ENCODE measurements around the gene ZNF346. TPM values are rescaled to one million over a fixed set of nuclear protein-coding genes. Genes with fewer than 3 reads are reported as not detected.

Gene ZNF346
- total RNA-seq, 1 donor from 2014 or later = 13.9 TPM

DNA sequence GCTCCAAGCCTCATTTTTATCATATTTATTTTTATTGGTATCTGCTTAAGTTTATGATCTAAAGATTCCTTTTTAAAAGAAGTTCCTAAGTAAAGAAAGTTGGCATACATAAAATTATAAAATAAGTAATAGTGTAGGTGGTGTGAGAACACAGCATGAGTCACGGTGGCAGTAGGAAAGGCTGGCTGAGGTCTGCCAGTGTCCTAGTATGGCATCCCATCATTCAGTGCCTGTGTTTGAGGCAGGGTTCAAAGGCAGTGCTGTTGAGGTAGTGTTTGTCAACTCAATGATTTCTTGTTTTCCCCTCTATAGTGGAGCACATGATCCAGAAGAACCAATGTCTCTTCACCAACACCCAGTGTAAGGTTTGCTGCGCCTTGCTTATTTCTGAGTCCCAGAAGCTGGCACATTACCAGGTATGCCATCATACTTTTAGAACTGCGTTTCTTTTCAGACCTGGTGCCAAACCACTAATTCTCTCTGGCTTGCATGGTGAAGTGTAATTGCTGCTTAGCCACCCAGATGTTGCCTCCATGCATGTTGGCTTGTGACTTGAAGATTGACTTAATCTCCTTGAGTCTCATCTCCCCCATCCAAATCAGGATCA is 18.4 kb downstream of the ZNF346 start:
- Histone ChIP-seq H3K36me3 (peaks cover 43% of the 10 kb centered on the region), H3K4me1 (no peaks in the 10 kb centered on the region)

DNA sequence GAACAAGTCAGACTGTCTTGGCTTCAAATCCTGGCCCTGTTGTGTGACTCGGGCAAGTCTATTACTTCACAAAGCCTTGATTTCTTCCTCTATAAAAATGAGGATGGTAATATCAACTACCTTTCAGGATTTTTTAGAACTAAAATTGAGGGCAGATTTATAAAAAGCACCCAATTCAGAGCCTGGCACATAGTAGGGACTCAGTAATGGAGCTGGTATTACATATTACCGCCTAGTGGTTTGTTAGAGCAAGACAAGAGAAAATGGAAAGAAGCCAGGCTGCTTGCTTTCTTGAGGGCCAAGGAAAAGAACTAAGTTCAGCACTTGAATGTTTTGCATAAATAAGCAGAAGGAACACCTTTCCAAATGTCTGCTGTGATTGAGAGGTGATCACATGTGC is 19.4 kb downstream of the ZNF346 start:
- H3K4me3 ChIP-seq = no peak overlapping the region
- no peak overlapping the region for H3K27ac ChIP-seq
- intact Hi-C loops (cut with DNase I) = no loop called here
- H3K27me3 ChIP-seq (ENCODE audit: low read depth) = no peaks in the 10 kb centered on the region
- no peaks in the 10 kb centered on the region for H3K9me3 ChIP-seq
- TF ChIP-seq, protein P1, sequence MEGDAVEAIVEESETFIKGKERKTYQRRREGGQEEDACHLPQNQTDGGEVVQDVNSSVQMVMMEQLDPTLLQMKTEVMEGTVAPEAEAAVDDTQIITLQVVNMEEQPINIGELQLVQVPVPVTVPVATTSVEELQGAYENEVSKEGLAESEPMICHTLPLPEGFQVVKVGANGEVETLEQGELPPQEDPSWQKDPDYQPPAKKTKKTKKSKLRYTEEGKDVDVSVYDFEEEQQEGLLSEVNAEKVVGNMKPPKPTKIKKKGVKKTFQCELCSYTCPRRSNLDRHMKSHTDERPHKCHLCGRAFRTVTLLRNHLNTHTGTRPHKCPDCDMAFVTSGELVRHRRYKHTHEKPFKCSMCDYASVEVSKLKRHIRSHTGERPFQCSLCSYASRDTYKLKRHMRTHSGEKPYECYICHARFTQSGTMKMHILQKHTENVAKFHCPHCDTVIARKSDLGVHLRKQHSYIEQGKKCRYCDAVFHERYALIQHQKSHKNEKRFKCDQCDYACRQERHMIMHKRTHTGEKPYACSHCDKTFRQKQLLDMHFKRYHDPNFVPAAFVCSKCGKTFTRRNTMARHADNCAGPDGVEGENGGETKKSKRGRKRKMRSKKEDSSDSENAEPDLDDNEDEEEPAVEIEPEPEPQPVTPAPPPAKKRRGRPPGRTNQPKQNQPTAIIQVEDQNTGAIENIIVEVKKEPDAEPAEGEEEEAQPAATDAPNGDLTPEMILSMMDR (IDR thresholded peaks at IDR 0.05) = no peak
- H3K36me3 ChIP-seq = peaks cover 43% of the 10 kb centered on the region
- no peak for DNase-seq
- no peak for ATAC-seq
- H3K4me1 ChIP-seq = no peaks in the 10 kb centered on the region

More for the DNA sequence above, 18.4 kb downstream of the ZNF346 start:
- no peak overlapping the region for H3K4me3 ChIP-seq
- no peaks in the 10 kb centered on the region for H3K27me3 ChIP-seq (ENCODE audit: low read depth)
- no peaks in the 10 kb centered on the region for H3K9me3 ChIP-seq
- TF ChIP-seq, protein P1 (IDR thresholded peaks at IDR 0.05) = no peak
- intact Hi-C loops (cut with DNase I) = no loop called here
- H3K27ac ChIP-seq = no peak overlapping the region
- no peak for DNase-seq
- ATAC-seq = no peak

DNA sequence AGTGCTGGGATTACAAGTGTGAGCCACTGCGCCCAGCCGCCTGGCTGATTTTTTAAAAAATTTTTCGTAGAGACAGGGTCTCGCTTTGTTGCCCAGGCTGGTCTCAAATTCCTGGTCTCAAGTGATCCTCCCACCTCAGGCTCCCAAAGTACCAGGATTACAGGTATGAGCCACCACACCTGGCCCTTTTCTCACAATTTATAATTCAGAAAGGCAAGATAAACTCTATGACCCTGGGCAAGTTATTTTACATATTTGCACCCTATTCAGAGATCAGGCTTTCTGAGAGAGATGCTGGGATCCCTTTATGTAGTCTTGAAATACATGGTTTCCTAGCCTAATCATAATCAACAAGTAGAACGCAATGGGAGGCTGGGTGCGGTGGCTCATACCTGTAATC is 20.6 kb downstream of the ZNF346 start:
- Histone ChIP-seq H3K27me3 (ENCODE audit: low read depth) (no peaks in the 10 kb centered on the region), H3K9me3 (no peaks in the 10 kb centered on the region), H3K4me3 (no peak overlapping the region), H3K36me3 (peaks cover 54% of the 10 kb centered on the region), H3K4me1 (no peaks in the 10 kb centered on the region), H3K27ac (no peak overlapping the region)
- DNase-seq (no peak), ATAC-seq (no peak)
- TF ChIP-seq, protein P1 (IDR thresholded peaks at IDR 0.05) = no peak
- intact Hi-C loops (cut with DNase I) = no loop called here

DNA sequence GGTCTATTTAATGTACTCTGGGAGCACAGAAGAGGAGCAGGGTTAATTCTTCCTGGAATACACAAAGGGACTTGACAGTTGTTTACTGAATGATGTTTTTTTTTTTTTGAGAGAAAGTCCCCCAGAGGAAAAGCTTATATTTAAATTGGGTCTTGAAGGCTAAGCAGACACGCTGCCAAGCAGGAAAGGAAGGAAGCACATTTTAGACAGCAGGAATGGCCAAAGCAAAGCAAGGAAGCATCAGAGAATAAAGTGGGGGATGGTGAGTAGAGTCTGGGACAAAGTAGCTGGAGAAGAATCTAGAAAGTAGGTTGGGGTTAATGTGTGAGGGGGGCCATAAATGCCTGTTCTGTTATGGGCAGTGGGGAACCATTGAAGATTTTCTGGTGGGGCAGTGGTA is 21.5 kb downstream of the ZNF346 start:
- Histone ChIP-seq H3K27me3 (ENCODE audit: low read depth) (no peaks in the 10 kb centered on the region), H3K4me3 (no peak overlapping the region), H3K36me3 (peaks cover 62% of the 10 kb centered on the region), H3K9me3 (no peaks in the 10 kb centered on the region), H3K27ac (no peak overlapping the region), H3K4me1 (no peaks in the 10 kb centered on the region)
- no peak for DNase-seq
- intact Hi-C loops (cut with DNase I) = no loop called here
- TF ChIP-seq, protein P1 (IDR thresholded peaks at IDR 0.05) = no peak
- no peak for ATAC-seq

DNA sequence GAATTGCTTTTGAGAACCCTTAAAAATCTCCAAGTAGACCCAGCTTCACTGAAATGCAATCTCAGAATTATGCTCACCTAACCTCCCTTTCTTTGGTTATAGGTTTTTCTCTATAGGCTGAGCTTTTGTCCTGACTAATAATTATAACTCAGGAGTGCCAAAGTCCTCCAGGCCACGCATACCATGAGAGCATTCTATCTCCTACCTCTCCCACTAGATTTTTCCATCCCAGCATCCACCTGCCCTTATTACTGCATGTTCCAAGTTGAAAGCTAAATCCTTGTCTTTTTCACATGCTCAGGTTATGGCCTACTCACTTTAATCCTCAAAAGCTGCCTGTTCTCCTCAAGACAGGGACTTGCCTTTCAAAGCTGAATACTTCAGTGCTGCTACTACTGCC is 22.1 kb downstream of the ZNF346 start:
- no peaks in the 10 kb centered on the region for H3K9me3 ChIP-seq
- H3K36me3 ChIP-seq = peaks cover 69% of the 10 kb centered on the region
- TF ChIP-seq, protein P1 (IDR thresholded peaks at IDR 0.05) = no peak
- H3K27ac ChIP-seq = no peak overlapping the region
- intact Hi-C loops (cut with DNase I) = no loop called here
- no peaks in the 10 kb centered on the region for H3K4me1 ChIP-seq
- H3K27me3 ChIP-seq (ENCODE audit: low read depth) = no peaks in the 10 kb centered on the region
- H3K4me3 ChIP-seq = no peak overlapping the region
- DNase-seq (no peak), ATAC-seq (no peak)
